ENCODE measurements around the gene TTC39A.

Gene TTC39A

DNA sequence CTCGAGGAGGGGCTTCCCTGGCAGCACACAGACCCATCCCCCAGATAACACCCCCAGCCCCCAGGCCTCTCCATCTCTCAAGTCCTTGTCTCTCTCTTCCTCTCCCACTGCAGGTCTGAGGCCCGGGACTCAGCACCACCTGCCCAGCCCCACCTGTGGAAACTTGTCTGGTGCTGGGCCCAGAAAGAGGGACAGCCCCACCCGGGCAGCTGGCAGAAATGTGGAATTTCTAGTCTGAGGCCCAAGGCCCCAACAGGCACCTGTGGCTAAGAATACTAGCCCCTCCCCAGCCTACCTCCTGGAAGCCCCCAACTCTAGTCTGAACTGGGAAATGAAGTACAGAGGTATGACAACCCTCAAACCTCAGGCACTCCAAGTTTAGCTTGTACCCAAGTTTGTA, 15.4 kb downstream of the TTC39A start:
- DNase-seq (ENCODE audit: low spot score), result no peak

DNA sequence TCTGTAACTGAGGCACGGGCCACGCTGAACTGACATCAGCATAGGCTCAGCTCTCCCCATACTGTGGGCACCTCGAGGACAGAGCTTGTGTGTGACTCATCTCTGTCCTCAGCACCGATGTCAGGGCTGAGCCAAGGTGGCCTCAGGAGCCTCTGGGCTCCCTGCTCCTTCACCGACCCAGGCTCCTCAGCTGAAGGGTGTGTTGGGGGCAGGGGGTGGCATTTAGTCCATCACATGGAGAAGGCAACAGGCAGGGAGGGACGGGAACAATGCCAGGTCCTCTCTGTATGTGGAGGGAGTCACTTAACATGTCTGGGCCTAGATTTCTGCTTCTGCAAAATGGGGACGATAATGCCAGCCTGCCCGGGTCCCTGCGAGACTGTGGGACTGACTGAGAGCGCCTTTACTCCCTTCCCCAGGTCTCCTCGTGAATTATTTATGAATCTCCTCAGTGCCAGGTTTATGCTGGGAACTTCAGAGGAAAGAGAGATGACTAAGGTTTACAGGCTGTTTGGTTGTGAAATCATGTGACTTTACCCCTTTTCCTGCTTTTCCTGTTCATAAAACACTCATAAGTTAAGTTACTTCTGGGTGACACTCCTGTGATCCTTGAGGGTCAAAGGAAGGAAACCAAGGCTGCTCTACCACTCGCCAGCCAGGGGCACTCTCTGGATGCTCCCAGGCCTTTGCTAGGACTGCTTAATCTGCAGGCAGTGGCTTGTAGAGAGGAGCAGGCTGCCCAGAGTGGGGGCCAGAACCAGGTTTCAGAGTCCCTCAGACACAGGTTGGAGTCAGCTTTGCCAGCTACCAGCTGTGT, 16.2 kb downstream of the TTC39A start:
- no peak for DNase-seq (ENCODE audit: low spot score)

- DNase-seq (ENCODE audit: low spot score), result no peak
These were observed 17.0 kb downstream of the TTC39A start for GRCh38 chr1:51313268-51313852.

DNA sequence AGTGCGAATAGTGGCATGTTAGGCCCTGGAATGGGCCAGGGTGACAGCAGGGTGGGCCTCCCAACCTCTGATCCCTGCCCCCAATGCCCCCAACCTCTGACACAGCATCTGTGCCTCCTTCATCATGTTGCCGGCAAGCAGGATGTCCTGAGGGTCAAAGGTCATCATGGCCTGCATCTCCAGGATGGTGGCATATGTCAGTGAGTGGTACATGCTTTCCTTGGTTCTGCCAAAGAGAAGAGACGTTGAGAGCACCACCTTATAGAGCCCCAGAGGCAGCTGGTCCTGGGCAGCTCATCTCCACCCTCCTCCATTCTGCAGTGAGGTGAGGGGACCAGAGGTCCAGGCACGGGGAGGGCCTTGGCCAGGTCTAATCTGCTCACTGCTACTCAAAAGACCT, 17.6 kb downstream of the TTC39A start:
- no peak for DNase-seq (ENCODE audit: low spot score)

GRCh38 chr1:51311826-51312225, 18.5 kb downstream of the TTC39A start:
- DNase-seq (ENCODE audit: low spot score), result no peak

- no peak for DNase-seq (ENCODE audit: low spot score)
These were observed 19.3 kb downstream of the TTC39A start for GRCh38 chr1:51310871-51311613.

DNA sequence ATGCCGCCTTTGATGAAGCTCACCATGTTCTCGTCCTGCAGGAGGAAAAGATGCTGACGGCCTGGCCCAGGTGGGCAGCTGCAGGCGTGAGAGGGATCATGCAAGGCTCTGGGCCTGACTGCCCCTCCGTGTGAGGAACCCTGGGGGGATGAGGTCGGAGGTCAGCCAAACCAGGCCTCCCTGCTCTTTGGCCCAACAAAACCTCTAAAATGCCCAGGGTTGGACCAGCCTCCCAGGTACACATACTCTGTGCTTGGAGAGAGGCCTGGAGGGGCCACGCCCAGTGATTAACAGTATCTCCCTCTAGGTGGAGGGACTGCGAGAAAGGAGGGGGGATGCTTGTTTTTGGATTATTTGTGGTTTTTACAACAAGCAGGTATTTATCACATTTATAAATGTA, 21.1 kb downstream of the TTC39A start:
- no peak for DNase-seq (ENCODE audit: low spot score)

- no peak for DNase-seq (ENCODE audit: low spot score)
These were observed 21.7 kb downstream of the TTC39A start for GRCh38 chr1:51308636-51309035.

DNA sequence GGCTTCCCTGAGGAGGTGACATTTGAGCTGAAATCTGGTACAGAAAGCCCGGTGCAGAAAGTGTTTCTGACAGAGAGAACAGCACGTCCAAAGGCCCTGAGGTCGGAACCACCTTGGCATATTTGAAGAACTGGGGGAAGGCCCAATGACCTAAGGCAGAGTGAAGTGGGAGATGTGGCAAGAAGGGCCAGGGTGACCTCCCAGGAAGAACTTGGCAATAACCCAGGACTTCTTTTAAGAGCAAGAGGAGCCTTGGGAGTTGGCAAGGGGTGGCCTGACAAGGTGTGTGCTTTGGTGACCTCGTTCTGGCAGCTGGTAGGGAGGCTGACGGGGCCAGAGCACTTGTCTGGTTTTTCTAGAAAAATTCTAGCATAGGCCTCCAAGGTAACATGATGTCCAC, 23.4 kb downstream of the TTC39A start:
- no peak for DNase-seq (ENCODE audit: low spot score)

- DNase-seq (ENCODE audit: low spot score), result no peak
These were observed 25.0 kb downstream of the TTC39A start for GRCh38 chr1:51305371-51305823.

GRCh38 chr1:51304360-51304759, 26.0 kb downstream of the TTC39A start:
- DNase-seq (ENCODE audit: low spot score), result no peak

- DNase-seq (ENCODE audit: low spot score), result peak; percentile 78
These were observed 26.6 kb downstream of the TTC39A start for GRCh38 chr1:51303751-51304251.

- no peak for DNase-seq (ENCODE audit: low spot score)
These were observed 27.0 kb downstream of the TTC39A start for GRCh38 chr1:51303315-51303714.

DNA sequence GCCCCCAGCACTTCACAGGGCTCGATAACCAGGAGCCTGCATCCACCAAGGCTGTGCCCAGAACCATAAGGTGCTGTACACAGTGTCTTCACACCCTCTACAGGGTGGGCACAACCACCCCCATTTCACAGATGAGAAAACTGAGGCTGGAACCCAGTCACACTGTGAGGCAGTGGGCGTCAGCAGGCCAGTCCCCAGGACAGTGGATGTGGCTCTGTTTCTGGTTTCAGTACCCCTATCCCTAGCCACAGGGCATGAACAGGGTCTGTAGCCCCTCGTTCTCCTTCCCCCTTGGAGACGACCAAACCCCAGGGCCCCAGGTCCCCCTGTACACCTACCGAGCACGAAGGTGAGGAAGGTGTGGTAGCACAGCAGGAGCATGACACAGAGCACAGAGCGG, 27.6 kb downstream of the TTC39A start:
- no peak for DNase-seq (ENCODE audit: low spot score)

DNA sequence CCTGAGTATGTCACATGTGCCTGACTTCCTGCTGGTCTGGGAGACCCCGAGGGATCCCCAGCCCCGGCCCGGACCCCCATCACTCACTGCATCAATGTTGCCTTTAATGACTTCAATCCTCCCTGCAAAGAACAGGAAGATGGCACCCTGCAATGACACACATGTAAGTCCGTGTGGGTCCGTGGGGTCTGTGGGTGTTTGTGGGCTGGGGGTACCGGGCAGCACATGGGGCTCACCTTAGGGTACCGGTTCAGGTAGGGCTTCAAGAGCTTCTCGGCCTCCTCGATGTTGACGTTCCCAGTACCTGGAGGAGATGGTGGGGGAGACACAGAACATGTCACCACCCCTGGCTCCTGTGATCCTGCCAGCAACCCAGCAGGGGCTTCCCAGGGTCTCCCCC, 28.1 kb downstream of the TTC39A start:
- no peak for DNase-seq (ENCODE audit: low spot score)

GRCh38 chr1:51301844-51302162, 28.6 kb downstream of the TTC39A start:
- DNase-seq (ENCODE audit: low spot score), result no peak

- no peak for DNase-seq (ENCODE audit: low spot score)
These were observed 29.1 kb downstream of the TTC39A start for GRCh38 chr1:51301152-51301843.

GRCh38 chr1:51299981-51300670, 30.2 kb downstream of the TTC39A start:
- peak; percentile 73 for DNase-seq (ENCODE audit: low spot score)

DNA sequence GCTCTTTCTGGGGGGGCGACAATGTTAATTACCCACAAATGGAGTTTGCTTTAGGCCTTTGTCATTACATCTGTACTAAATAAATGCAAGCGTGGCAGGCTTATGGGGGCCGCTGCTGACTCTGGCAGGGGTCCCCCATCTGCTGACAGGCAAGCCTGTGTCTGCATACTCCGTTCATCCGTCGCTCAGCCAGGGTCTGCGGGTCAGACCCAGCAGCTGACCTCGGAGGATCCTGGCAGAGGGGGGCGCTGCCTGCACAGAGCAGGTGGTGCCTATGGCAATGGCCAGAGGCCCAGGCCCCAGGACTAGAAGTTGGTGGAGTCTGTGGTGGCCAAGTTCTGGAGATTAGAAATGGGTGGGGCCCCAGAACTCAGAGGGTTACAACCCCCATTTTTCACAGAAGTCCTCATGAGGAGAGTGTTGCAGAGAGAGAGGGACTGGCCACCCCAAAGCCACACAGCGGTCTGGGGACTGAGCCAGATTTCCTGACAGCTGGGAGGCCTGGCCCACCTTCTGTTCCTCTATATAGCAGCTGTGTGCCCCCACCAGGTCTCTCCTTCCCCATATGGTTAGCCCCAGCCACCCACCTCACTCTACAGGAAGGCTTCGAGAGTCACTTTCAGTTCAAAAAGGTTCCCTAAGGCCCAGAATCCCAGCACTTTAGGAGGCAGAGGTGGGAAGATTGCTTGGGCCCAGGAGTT, 31.0 kb downstream of the TTC39A start:
- peak; percentile 63 for DNase-seq (ENCODE audit: low spot score)

DNA sequence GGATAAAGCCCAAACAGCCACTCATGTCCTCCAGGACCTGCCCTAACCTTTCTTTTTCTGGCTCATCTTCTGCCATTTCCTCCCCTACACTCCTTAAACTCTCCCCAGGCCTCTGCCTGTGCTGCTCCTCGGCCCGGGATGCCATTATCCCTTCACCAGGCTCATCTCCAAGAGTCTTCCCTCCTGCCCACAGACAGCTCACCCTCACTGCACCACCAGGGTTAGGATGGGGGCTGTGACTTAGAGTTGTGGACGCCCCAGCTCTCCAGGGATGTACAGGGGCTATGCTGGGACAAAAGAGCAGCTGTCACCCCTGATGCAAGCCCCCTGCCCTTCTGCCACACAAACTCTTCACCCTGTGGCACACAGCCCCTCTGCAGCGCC, 32.0 kb downstream of the TTC39A start:
- no peak for DNase-seq (ENCODE audit: low spot score)

Measured in hematopoietic multipotent progenitor cell treated with erythropoietin and hydrocortisone succinate and interleukin-3 and kit ligand, for 17 days (in vitro differentiated cells).